ENCODE measurements around the gene RAC2.

DNA sequence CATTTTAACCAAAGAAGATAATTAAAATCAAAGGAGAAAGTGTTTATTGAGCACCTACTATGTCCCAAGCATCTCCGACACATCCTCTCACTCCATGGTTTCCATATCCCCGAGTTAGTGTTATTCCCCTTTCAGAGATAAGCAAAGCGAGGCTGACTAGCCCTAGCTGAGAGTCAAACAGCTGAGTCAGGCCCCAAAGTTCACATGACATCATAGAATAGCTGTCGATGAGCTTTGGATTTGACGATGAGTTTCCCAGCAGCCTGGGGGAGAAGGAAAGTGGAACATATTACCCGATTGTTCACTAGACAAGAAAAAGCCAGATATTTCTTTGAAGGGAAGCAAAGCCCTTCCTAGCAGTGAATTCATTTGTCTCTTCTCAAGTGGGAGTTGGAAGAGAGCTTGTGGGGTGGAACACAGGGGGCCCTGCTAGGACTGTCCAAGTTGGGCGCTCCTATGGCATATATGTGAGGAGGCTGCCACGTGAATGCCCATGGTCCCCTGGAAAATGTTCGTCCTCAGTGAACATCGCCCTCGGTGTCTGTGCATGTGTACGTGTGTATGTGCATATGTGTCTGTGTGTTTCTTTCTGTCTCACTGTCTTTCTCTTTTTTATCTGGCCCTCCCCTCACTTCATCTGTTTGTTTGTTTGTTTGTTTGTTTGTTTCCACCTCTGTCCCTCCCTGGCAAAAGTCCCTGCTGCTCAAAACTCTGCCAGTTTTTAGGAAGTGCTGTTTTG is 37.7 kb upstream of the RAC2 start:
- TF ChIP-seq, protein P1, sequence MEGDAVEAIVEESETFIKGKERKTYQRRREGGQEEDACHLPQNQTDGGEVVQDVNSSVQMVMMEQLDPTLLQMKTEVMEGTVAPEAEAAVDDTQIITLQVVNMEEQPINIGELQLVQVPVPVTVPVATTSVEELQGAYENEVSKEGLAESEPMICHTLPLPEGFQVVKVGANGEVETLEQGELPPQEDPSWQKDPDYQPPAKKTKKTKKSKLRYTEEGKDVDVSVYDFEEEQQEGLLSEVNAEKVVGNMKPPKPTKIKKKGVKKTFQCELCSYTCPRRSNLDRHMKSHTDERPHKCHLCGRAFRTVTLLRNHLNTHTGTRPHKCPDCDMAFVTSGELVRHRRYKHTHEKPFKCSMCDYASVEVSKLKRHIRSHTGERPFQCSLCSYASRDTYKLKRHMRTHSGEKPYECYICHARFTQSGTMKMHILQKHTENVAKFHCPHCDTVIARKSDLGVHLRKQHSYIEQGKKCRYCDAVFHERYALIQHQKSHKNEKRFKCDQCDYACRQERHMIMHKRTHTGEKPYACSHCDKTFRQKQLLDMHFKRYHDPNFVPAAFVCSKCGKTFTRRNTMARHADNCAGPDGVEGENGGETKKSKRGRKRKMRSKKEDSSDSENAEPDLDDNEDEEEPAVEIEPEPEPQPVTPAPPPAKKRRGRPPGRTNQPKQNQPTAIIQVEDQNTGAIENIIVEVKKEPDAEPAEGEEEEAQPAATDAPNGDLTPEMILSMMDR (IDR thresholded peaks at IDR 0.05), result no peak
- TF ChIP-seq POLR2A (IDR thresholded peaks at IDR 0.05), result no peak

Measured in adrenal gland (tissue), 5 donors.